Neural crest cell (in vitro differentiated cells): ENCODE measurements around the gene LRPAP1. TPM values are rescaled to one million over a fixed set of nuclear protein-coding genes. Genes with fewer than 3 reads are reported as not detected.

Source experiments
- DNase-seq: peaks from one replicate; pipeline ENCODE4 v3.0.0; 2021; ENCODE audit warnings: low read depth, mixed read lengths, low spot score
- H3K27ac Mint-ChIP-seq: one replicate; pipeline ENCODE4 v1.8.0; 2021; ENCODE audit warnings: mild to moderate bottlenecking, mixed read lengths; ENCODE audit not compliant: unreplicated experiment
- H3K27me3 Mint-ChIP-seq: 2 replicates; pipeline ENCODE4 v1.8.0; 2021; ENCODE audit warnings: low read depth, mild to moderate bottlenecking, mixed read lengths
- H3K36me3 Mint-ChIP-seq: 2 replicates; pipeline ENCODE4 v1.8.0; 2021; ENCODE audit warnings: low read depth, mild to moderate bottlenecking, mixed read lengths
- H3K4me1 Mint-ChIP-seq: 2 replicates; pipeline ENCODE4 v1.8.0; 2021; ENCODE audit warnings: mixed read lengths
- H3K4me3 Mint-ChIP-seq: one replicate; pipeline ENCODE4 v1.8.0; 2021; ENCODE audit warnings: mild to moderate bottlenecking, mixed read lengths
- H3K9me3 Mint-ChIP-seq: 2 replicates; pipeline ENCODE4 v1.8.0; 2021; ENCODE audit warnings: mixed read lengths
- CTCF ChIP-seq: fragments of 200-600 bp; sonication (generic); conservative IDR thresholded peaks from 2 replicates; pipeline ENCODE4 v1.5.0; 2021; ENCODE audit warnings: antibody characterized with exemption, mild to moderate bottlenecking
- total RNA-seq: library from RNA; stranded (reverse); gene quantifications from 2 replicates; pipeline ENCODE4 v1.2.1, GENCODE V29; 2021

LRPAP1 gene
- total RNA-seq, 1 donor from 2014 or later = 116 TPM

- Mint-ChIP-seq H3K9me3 (no peaks in the 10 kb centered on the region), H3K4me1 (peaks cover 6% of the 10 kb centered on the region), H3K36me3 (no peaks in the 10 kb centered on the region), H3K27ac (no peak overlapping the region), H3K27me3 (peaks cover 25% of the 10 kb centered on the region), H3K4me3 (peak overlapping the region; percentile 55)
- no peak for DNase-seq
- no peak for TF ChIP-seq CTCF
These were observed 40.4 kb downstream of the LRPAP1 start for GRCh38 chr4:3491681-3492405.

- peaks cover 25% of the 10 kb centered on the region for H3K27me3 Mint-ChIP-seq
- H3K4me3 Mint-ChIP-seq = no peak overlapping the region
- H3K4me1 Mint-ChIP-seq = peaks cover 10% of the 10 kb centered on the region
- no peak for DNase-seq
- H3K36me3 Mint-ChIP-seq = no peaks in the 10 kb centered on the region
- H3K9me3 Mint-ChIP-seq = no peaks in the 10 kb centered on the region
- TF ChIP-seq CTCF = no peak
- no peak overlapping the region for H3K27ac Mint-ChIP-seq
These were observed 42.7 kb downstream of the LRPAP1 start for GRCh38 chr4:3489451-3489962.

DNA sequence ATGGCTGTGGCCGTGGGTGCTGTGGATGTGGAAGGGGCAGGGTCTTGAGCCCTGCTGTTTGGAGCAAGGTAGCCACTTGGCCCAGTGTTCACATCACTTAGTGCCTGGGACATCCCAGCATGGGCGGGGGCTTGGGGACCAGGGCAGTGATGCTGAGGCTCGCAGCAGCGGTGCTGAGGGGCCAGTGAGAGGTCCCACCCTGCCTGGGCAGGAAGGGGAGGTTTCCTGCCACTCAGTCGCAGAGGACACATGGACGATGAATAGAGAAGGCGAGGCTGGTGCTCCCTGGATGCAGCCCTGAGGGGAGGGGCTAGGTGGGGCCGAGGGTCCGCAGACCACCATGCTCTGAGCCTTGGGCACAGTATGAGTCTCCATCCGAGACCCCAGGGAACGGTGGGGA is 43.4 kb downstream of the LRPAP1 start:
- peaks cover 23% of the 10 kb centered on the region for H3K27me3 Mint-ChIP-seq
- H3K27ac Mint-ChIP-seq = no peak overlapping the region

DNA sequence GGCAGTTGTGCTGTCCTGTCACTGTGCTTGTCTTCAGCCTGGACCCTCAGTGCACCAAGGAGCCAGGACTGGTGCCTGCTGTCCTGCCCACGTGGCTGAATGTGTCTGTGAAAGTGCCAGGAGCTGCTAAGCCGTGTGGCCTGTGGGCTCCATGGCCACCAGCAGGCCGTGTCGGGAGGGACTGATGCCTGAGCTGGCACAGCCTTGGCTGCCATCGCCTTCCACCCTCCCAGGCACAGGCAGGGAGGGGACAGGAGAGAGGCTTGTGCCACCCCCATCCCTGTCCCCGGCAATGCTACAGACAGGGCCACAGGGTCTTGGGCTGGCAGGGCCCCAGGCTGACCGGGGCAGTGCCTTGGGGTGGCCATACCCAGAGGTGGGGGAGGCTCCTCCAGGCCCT is 44.4 kb downstream of the LRPAP1 start:
- no peak overlapping the region for H3K4me3 Mint-ChIP-seq
- H3K27ac Mint-ChIP-seq = no peak overlapping the region
- no peak for DNase-seq
- peaks cover 23% of the 10 kb centered on the region for H3K27me3 Mint-ChIP-seq
- TF ChIP-seq CTCF = no peak
- peaks cover 5% of the 10 kb centered on the region for H3K4me1 Mint-ChIP-seq
- H3K9me3 Mint-ChIP-seq = no peaks in the 10 kb centered on the region
- H3K36me3 Mint-ChIP-seq = no peaks in the 10 kb centered on the region

More for the DNA sequence above, 43.4 kb downstream of the LRPAP1 start:
- Mint-ChIP-seq H3K9me3 (no peaks in the 10 kb centered on the region), H3K4me1 (peaks cover 5% of the 10 kb centered on the region), H3K36me3 (no peaks in the 10 kb centered on the region), H3K4me3 (no peak overlapping the region)
- DNase-seq = no peak
- TF ChIP-seq CTCF = no peak

DNA sequence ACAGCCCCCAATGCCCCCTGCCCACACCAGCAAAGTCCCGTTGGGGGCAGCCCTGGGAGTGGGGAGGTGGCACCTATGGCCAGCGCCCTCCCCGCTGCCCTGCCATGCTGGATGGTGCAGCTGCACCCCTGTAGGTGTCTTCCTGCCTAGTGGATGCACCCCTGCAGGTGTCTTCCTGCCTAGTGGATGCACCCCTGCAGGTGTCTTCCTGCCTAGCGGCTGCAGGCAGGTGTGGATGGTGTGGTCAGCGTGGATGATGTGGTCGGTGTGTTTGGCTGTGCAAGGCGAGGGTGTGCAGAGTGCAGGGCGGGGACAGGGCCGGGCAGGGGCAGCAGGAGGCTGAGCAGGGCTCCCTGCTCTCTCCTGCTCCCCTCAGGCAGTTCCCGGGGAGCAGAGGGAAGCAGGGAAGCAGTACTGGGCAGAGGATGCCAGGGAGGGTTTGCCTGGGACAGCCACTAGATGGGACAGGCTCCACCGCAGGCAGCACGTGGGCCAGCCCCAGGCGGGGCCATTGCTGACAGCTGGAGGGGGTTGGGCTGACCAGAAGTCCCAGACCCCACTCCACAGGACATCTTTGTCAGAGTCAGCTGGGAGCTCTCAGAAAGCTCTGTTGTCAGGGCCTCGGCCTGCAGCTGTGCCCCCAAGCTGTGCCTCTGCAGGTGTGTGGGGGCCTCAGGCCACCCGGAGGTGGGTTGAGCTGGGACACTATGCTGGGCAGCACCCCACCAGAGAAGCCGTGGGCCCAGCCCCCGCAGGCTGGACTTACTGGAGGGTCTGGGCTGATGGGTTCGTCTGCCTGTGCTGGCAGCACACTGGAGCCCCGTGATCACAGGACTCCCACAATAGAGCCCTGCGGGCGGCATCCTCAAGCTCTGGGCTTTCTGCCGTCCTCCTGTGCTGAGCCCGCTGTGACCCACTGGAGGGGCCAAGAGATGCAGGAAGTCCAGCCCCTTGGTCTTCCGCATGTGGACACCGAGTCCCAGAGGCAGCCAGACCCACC is 45.4 kb downstream of the LRPAP1 start:
- H3K4me1 Mint-ChIP-seq = peaks cover 6% of the 10 kb centered on the region
- no peaks in the 10 kb centered on the region for H3K9me3 Mint-ChIP-seq
- peaks cover 19% of the 10 kb centered on the region for H3K27me3 Mint-ChIP-seq
- H3K4me3 Mint-ChIP-seq = peak overlapping the region; percentile 15
- peak overlapping the region; percentile 58 for H3K27ac Mint-ChIP-seq
- no peak for TF ChIP-seq CTCF
- no peaks in the 10 kb centered on the region for H3K36me3 Mint-ChIP-seq
- no peak for DNase-seq
